ENCODE measurements around the gene AHNAK. TPM values are rescaled to one million over a fixed set of nuclear protein-coding genes. Genes with fewer than 3 reads are reported as not detected.

Gene AHNAK
- total and polyA plus RNA-seq, 9 donors, result 114 to 699 (median 540) TPM

GRCh38 chr11:62479631-62480201 is 66.9 kb downstream of the AHNAK start:
- H3K27ac ChIP-seq, result peak overlapping the region; percentile 56 to 79
- WGBS, 3 donors, result 10 to 14% (median 12%) methylated on average over 7 of the region's 7 CpGs
- TF ChIP-seq CTCF (IDR thresholded peaks at IDR 0.05), result no peak
- no peak for TF ChIP-seq POLR2A (IDR thresholded peaks at IDR 0.05)
- TF ChIP-seq EP300 (IDR thresholded peaks at IDR 0.05), result no peak

GRCh38 chr11:62477927-62478326 is 68.7 kb downstream of the AHNAK start:
- TF ChIP-seq POLR2A (IDR thresholded peaks at IDR 0.05) (no peak), CTCF (IDR thresholded peaks at IDR 0.05) (no peak), EP300 (IDR thresholded peaks at IDR 0.05) (no peak)
- no peaks in the 10 kb centered on the region for H3K9me3 ChIP-seq
- intact Hi-C loops (cut with DNase I), result no loop called here
- no peak overlapping the region for H3K27ac ChIP-seq
- peaks cover 13% of the 10 kb centered on the region for H3K4me1 ChIP-seq (ENCODE audit: insufficient read depth)
- H3K27me3 ChIP-seq, result no peaks in the 10 kb centered on the region
- H3K36me3 ChIP-seq, result no peaks in the 10 kb centered on the region
- no peak for DNase-seq
- no peak overlapping the region for H3K4me3 ChIP-seq
- WGBS, 3 donors, result 92 to 95% (median 95%) methylated on average over 5 of the region's 5 CpGs

More at GRCh38 chr11:62479631-62480201, 66.9 kb downstream of the AHNAK start:
- Histone ChIP-seq H3K4me1 (ENCODE audit: insufficient read depth) (peaks cover 13% of the 10 kb centered on the region), H3K4me3 (no peak overlapping the region), H3K9me3 (no peaks in the 10 kb centered on the region), H3K36me3 (no peaks in the 10 kb centered on the region), H3K27me3 (no peaks in the 10 kb centered on the region)
- intact Hi-C loops (cut with DNase I), result no loop called here
- DNase-seq, result peak; percentile 33 to 44 (median 35)

GRCh38 chr11:62472063-62472884 is 74.3 kb downstream of the AHNAK start:
- peak; percentile 31 to 52 (median 40) for DNase-seq
- H3K9me3 ChIP-seq, result no peaks in the 10 kb centered on the region
- intact Hi-C loops (cut with DNase I), result no loop called here
- no peak for TF ChIP-seq POLR2A (IDR thresholded peaks at IDR 0.05)
- TF ChIP-seq EP300 (IDR thresholded peaks at IDR 0.05), result no peak
- no peak for TF ChIP-seq CTCF (IDR thresholded peaks at IDR 0.05)
- no peaks in the 10 kb centered on the region for H3K36me3 ChIP-seq
- no peaks in the 10 kb centered on the region for H3K27me3 ChIP-seq
- H3K4me3 ChIP-seq, result no peak overlapping the region
- H3K27ac ChIP-seq, result peak overlapping the region in 1 of 2 donors; percentile 5
- WGBS, 3 donors, result 61 to 67% (median 61%) methylated on average over 9 of the region's 9 CpGs
- peaks cover 7% of the 10 kb centered on the region for H3K4me1 ChIP-seq (ENCODE audit: insufficient read depth)

- no peaks in the 10 kb centered on the region for H3K27me3 ChIP-seq
- H3K9me3 ChIP-seq, result no peaks in the 10 kb centered on the region
- no peak for TF ChIP-seq EP300 (IDR thresholded peaks at IDR 0.05)
- no peak for TF ChIP-seq CTCF (IDR thresholded peaks at IDR 0.05)
- TF ChIP-seq POLR2A (IDR thresholded peaks at IDR 0.05), result no peak
- H3K4me1 ChIP-seq (ENCODE audit: insufficient read depth), result peaks cover 7% of the 10 kb centered on the region
- H3K4me3 ChIP-seq, result no peak overlapping the region
- no peaks in the 10 kb centered on the region for H3K36me3 ChIP-seq
- H3K27ac ChIP-seq, result no peak overlapping the region
- WGBS, 3 donors, result 96 to 97% (median 97%) methylated on average over 7 of the region's 7 CpGs
- intact Hi-C loops (cut with DNase I), result no loop called here
- no peak for DNase-seq
Observed at GRCh38 chr11:62471603-62472002, 75.0 kb downstream of the AHNAK start.

Data from ovary (tissue), 9 donors.